Measurements from ENCODE around the gene CARD19.

DNA sequence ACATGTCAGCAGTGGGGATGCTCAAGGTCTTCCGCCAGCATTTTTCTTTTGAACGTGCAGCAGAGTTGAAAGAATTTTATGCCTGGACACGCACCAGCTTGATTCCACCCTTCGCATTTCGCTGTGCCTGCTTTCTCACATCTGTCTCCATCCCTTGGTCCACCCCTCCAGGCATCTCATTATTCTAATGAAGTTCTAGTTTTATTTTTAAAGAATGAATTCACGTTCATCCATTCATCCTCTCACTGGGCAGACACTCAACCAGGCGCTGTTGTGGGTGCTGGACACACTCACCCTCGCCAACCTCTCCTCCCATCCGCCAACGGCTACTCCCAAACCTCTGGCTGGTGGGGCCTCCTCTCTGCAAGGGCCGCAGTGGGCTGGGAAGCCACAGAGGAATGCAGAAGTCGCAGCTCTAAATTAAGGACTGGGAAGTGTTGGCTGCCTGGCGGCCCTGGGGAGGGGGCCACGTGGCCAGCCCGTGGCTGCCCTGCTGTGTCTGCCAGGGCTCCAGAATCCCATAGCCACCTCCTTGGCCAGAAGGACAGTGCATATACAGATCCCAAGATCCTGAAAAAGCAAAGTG lies 30.8 kb upstream of the CARD19 start:
- no peak for TF ChIP-seq CTCF (optimal IDR thresholded peaks at IDR 0.05 in 1 of 3, IDR thresholded peaks at IDR 0.05 in 1 of 3, conservative IDR thresholded peaks at IDR 0.05 in 1 of 3; ENCODE audit: extremely low read depth in 1 of 3, insufficient read depth in 2 of 3, low read length in 3 of 3)
- TF ChIP-seq EZH2 (IDR thresholded peaks at IDR 0.05; ENCODE audit: low read length): no peak
